H9 (cell line): ENCODE measurements around the gene ELFN1. TPM values are rescaled to one million over a fixed set of nuclear protein-coding genes. Genes with fewer than 3 reads are reported as not detected.

Experiments used
- DNase-seq: peaks from one replicate; pipeline ENCODE4 v3.0.0-alpha.2; 2017
- H2AFZ ChIP-seq: one replicate; pipeline ENCODE4 v1.6.1; 2013; ENCODE audit warnings: mild to moderate bottlenecking, low read length, control low read depth, moderate library complexity
- H2AK5ac ChIP-seq: 2 replicates; pipeline ENCODE4 v1.6.1; 2013; ENCODE audit warnings: low read length, control low read depth, mixed read lengths; ENCODE audit not compliant: insufficient read length
- H2BK120ac ChIP-seq: one replicate; pipeline ENCODE4 v1.6.1; 2013; ENCODE audit warnings: low read depth, mild to moderate bottlenecking, low read length, control low read depth, inconsistent platforms; ENCODE audit not compliant: poor library complexity, severe bottlenecking
- H2BK12ac ChIP-seq: 2 replicates; pipeline ENCODE4 v1.6.1; 2013; ENCODE audit warnings: low read length, control low read depth, mixed read lengths, low read depth; ENCODE audit not compliant: insufficient read length
- H2BK15ac ChIP-seq: 2 replicates; pipeline ENCODE4 v1.6.1; 2013; ENCODE audit warnings: low read depth, low read length, control low read depth
- H2BK20ac ChIP-seq: one replicate; pipeline ENCODE4 v1.6.1; 2013; ENCODE audit warnings: low read depth, mild to moderate bottlenecking, low read length, control low read depth, inconsistent platforms; ENCODE audit not compliant: poor library complexity, severe bottlenecking
- H2BK5ac ChIP-seq: 2 replicates; pipeline ENCODE4 v1.6.1; 2013; ENCODE audit warnings: low read length, control low read depth, mixed read lengths; ENCODE audit not compliant: insufficient read length
- H3K14ac ChIP-seq: 2 replicates; pipeline ENCODE4 v1.6.1; 2013; ENCODE audit warnings: low read length, control low read depth; ENCODE audit not compliant: insufficient read depth
- H3K18ac ChIP-seq: 2 replicates; pipeline ENCODE4 v1.6.1; 2013; ENCODE audit warnings: low read depth, mild to moderate bottlenecking, mixed read lengths, low read length, control low read depth; ENCODE audit not compliant: insufficient read length
- H3K23ac ChIP-seq: 2 replicates; pipeline ENCODE4 v1.6.1; 2013; ENCODE audit warnings: low read length, control low read depth, mixed read lengths, low read depth; ENCODE audit not compliant: insufficient read length
- H3K23me2 ChIP-seq: 2 replicates; pipeline ENCODE4 v1.6.1; 2013; ENCODE audit warnings: low read depth, mild to moderate bottlenecking, mixed read lengths, low read length, control low read depth; ENCODE audit not compliant: insufficient read length, poor library complexity, severe bottlenecking
- H3K27ac ChIP-seq: 2 replicates; pipeline ENCODE4 v1.5.1; 2013; ENCODE audit warnings: low read length, control low read depth, mixed read lengths, low read depth; ENCODE audit not compliant: insufficient read length
- H3K27me3 ChIP-seq: 2 replicates; pipeline ENCODE4 v1.6.1; 2013; ENCODE audit warnings: low read length, control low read depth, inconsistent platforms; ENCODE audit not compliant: insufficient read depth
- H3K4ac ChIP-seq: 2 replicates; pipeline ENCODE4 v1.6.1; 2013; ENCODE audit warnings: low read depth, mild to moderate bottlenecking, control low read depth, inconsistent platforms, low read length, moderate library complexity
- H3K4me1 ChIP-seq: 2 replicates; pipeline ENCODE4 v1.6.1; 2013; ENCODE audit warnings: low read length, control low read depth, inconsistent platforms; ENCODE audit not compliant: insufficient read depth
- H3K4me2 ChIP-seq: 2 replicates; pipeline ENCODE4 v1.6.1; 2013; ENCODE audit warnings: low read length, control low read depth, mixed read lengths; ENCODE audit not compliant: insufficient read length, insufficient read depth
- H3K56ac ChIP-seq: 2 replicates; pipeline ENCODE4 v1.6.1; 2013; ENCODE audit warnings: low read depth, mild to moderate bottlenecking, mixed read lengths, low read length, control low read depth; ENCODE audit not compliant: insufficient read length
- H3K79me1 ChIP-seq: 2 replicates; pipeline ENCODE4 v1.6.1; 2013; ENCODE audit warnings: low read depth, mild to moderate bottlenecking, moderate library complexity, low read length, control low read depth, inconsistent platforms; ENCODE audit not compliant: insufficient read depth, poor library complexity, severe bottlenecking
- H3K79me2 ChIP-seq: 2 replicates; pipeline ENCODE4 v1.6.1; 2013; ENCODE audit warnings: low read length, control low read depth, inconsistent platforms; ENCODE audit not compliant: insufficient read depth
- H3K9ac ChIP-seq: 2 replicates; pipeline ENCODE4 v1.6.1; 2013; ENCODE audit warnings: low read length, control low read depth, mixed read lengths; ENCODE audit not compliant: insufficient read length; ENCODE audit errors: extremely low read depth
- H3K9me3 ChIP-seq: one replicate; pipeline ENCODE4 v1.6.1; 2013; ENCODE audit warnings: low read depth, low read length, inconsistent platforms; ENCODE audit not compliant: control insufficient read depth
- H3T11ph ChIP-seq: one replicate; pipeline ENCODE4 v1.6.1; 2013; ENCODE audit warnings: mild to moderate bottlenecking, low read length, control low read depth, inconsistent platforms
- H4K20me1 ChIP-seq: one replicate; pipeline ENCODE4 v1.6.1; 2013; ENCODE audit not compliant: control insufficient read depth, insufficient read length, insufficient read depth
- H4K5ac ChIP-seq: 2 replicates; pipeline ENCODE4 v1.6.1; 2013; ENCODE audit warnings: low read depth, mild to moderate bottlenecking, mixed read lengths, low read length, control low read depth; ENCODE audit not compliant: insufficient read length
- H4K8ac ChIP-seq: replicated peaks from 2 replicates; pipeline ENCODE4 v1.6.1; 2013; ENCODE audit warnings: low read length, control low read depth, mixed read lengths, low read depth; ENCODE audit not compliant: insufficient read length
- H4K91ac ChIP-seq: 2 replicates; pipeline ENCODE4 v1.6.1; 2013; ENCODE audit warnings: low read depth, mild to moderate bottlenecking, moderate library complexity, mixed read lengths, low read length, control low read depth; ENCODE audit not compliant: insufficient read length
- H3K27ac Mint-ChIP-seq, 3 experiments: 2 replicates in 2 of 3; 3 replicates in 1 of 3; pipeline ENCODE4 v1.8.0; 2020 to 2021; ENCODE audit warnings: mixed read lengths in 3 of 3, mild to moderate bottlenecking in 1 of 3, moderate library complexity in 1 of 3
- H3K27me3 Mint-ChIP-seq: 2 replicates; pipeline ENCODE4 v1.8.0; 2021; ENCODE audit warnings: low read depth, mild to moderate bottlenecking, moderate library complexity, mixed read lengths
- H3K36me3 Mint-ChIP-seq, 3 experiments: 2 replicates in 2 of 3; 3 replicates in 1 of 3; pipeline ENCODE4 v1.8.0; 2020 to 2021; ENCODE audit warnings: low read depth in 3 of 3, mixed read lengths in 3 of 3; ENCODE audit not compliant: insufficient read depth in 1 of 3
- H3K4me1 Mint-ChIP-seq, 2 experiments: 2 replicates each; pipeline ENCODE4 v1.8.0; 2020; ENCODE audit warnings: mixed read lengths in 2 of 2
- H3K4me3 Mint-ChIP-seq, 2 experiments: 2 replicates in 1 of 2; 3 replicates in 1 of 2; pipeline ENCODE4 v1.8.0; 2020 to 2021; ENCODE audit warnings: mild to moderate bottlenecking in 2 of 2, mixed read lengths in 2 of 2, moderate library complexity in 1 of 2
- H3K9me3 Mint-ChIP-seq, 2 experiments: 2 replicates in 1 of 2; 3 replicates in 1 of 2; pipeline ENCODE4 v1.8.0; 2020; ENCODE audit warnings: mild to moderate bottlenecking in 2 of 2, mixed read lengths in 2 of 2, moderate library complexity in 1 of 2
- CTCF ChIP-seq: fragments of 200-600 bp; sonication (generic); conservative IDR thresholded peaks from 3 replicates; pipeline ENCODE4 v1.8.0; 2021; ENCODE audit warnings: antibody characterized with exemption, mild to moderate bottlenecking
- WGBS: extraction: QIAGEN DNeasy Blood & Tissue Kit; methylation state at CpG from one replicate; pipeline ENCODE4 v1.1.7; 2013; ENCODE audit warnings: missing lambda C conversion rate, low lambda C conversion rate, mixed read lengths; ENCODE audit not compliant: insufficient read length; ENCODE audit errors: extremely low coverage; 5-methylcytosine and 5-hydroxymethylcytosine counted together
- total RNA-seq: library from RNA; stranded (reverse); gene quantifications from 2 replicates; pipeline ENCODE4 v1.2.1, GENCODE V29; 2021

The ELFN1 gene
- total RNA-seq, 1 experiment from 2014 or later = 3.7 TPM

GRCh38 chr7:1670894-1671593, 967 bp downstream of the ELFN1 start:
- H3K9me3 ChIP-seq = no peaks in the 10 kb centered on the region
- H4K5ac ChIP-seq = no peak overlapping the region
- no CpG with 5 or more reads among the region's 26 CpGs for WGBS
- Mint-ChIP-seq H3K9me3 (no peaks in the 10 kb centered on the region), H3K4me1 (peaks cover 4 to 17% of the 10 kb centered on the region in 2 experiments), H3K36me3 (no peaks in the 10 kb centered on the region), H3K4me3 (peak overlapping the region; percentile 49 to 74), H3K27ac (no peak overlapping the region), H3K27me3 (peaks cover 70% of the 10 kb centered on the region)
- H3K27me3 ChIP-seq = peaks cover 35% of the 10 kb centered on the region; the same call in 1 of the 2 replicates
- no peak overlapping the region for H2AFZ ChIP-seq
- H2BK12ac ChIP-seq = no peak overlapping the region
- no peak overlapping the region for H2BK15ac ChIP-seq
- H3K27ac ChIP-seq = no peak overlapping the region
- H2BK20ac ChIP-seq = no peak overlapping the region
- H4K20me1 ChIP-seq = no peaks in the 10 kb centered on the region
- no peak overlapping the region for H3K56ac ChIP-seq
- no peak overlapping the region for H4K91ac ChIP-seq
- no peak overlapping the region for H3K23ac ChIP-seq
- no peaks in the 10 kb centered on the region for H3K4me1 ChIP-seq
- H3K14ac ChIP-seq = no peak overlapping the region
- H3K4ac ChIP-seq = no peak overlapping the region
- no peaks in the 10 kb centered on the region for H3K79me1 ChIP-seq
- peak overlapping the region; percentile 32 for H3K4me2 ChIP-seq
- H3T11ph ChIP-seq = no peak overlapping the region
- DNase-seq = peak; percentile 31
- H2AK5ac ChIP-seq = no peak overlapping the region
- no peak overlapping the region for H4K8ac ChIP-seq
- no peaks in the 10 kb centered on the region for H3K79me2 ChIP-seq
- H2BK5ac ChIP-seq = no peak overlapping the region
- no peak overlapping the region for H2BK120ac ChIP-seq
- H3K18ac ChIP-seq = no peak overlapping the region
- H3K9ac ChIP-seq = no peak overlapping the region
- no peak for TF ChIP-seq CTCF
- H3K23me2 ChIP-seq = peaks cover 11% of the 10 kb centered on the region
